Stimulated activated naive CD8-positive, alpha-beta T cell treated with anti-CD3 and anti-CD28 coated beads, Interleukin-15, Interleukin-2, amounts not matched to agents 100 ng/mL and 50 ng/mL, for 24 hours (primary cell): Measurements from ENCODE around the gene PSMB2.
"Not testable (repeated sequence)": the region's sequence is repeated elsewhere in the genome, so short reads cannot be mapped to it uniquely, and the experiment has no call there.

Experiments
- H3K27ac Mint-ChIP-seq: one replicate; pipeline ENCODE4 v1.8.0; 2021; ENCODE audit warnings: mild to moderate bottlenecking, mixed read lengths
- H3K27me3 Mint-ChIP-seq: one replicate; pipeline ENCODE4 v1.8.0; 2021; ENCODE audit warnings: mixed read lengths
- H3K36me3 Mint-ChIP-seq: one replicate; pipeline ENCODE4 v1.8.0; 2021; ENCODE audit warnings: low read depth, mixed read lengths
- H3K4me1 Mint-ChIP-seq: one replicate; pipeline ENCODE4 v1.8.0; 2021; ENCODE audit warnings: low read depth, mixed read lengths
- H3K4me3 Mint-ChIP-seq: one replicate; pipeline ENCODE4 v1.8.0; 2021; ENCODE audit warnings: mild to moderate bottlenecking, mixed read lengths
- H3K9me3 Mint-ChIP-seq: one replicate; pipeline ENCODE4 v1.8.0; 2021; ENCODE audit warnings: mixed read lengths

PSMB2 gene

GRCh38 chr1:35591211-35591610 lies 50.1 kb downstream of the PSMB2 start:
- no peaks in the 10 kb centered on the region for H3K27me3 Mint-ChIP-seq
- peaks cover 14% of the 10 kb centered on the region for H3K4me1 Mint-ChIP-seq
- no peak overlapping the region for H3K4me3 Mint-ChIP-seq
- H3K27ac Mint-ChIP-seq, result no peak overlapping the region
- H3K36me3 Mint-ChIP-seq, result peaks cover 7% of the 10 kb centered on the region
- no peaks in the 10 kb centered on the region for H3K9me3 Mint-ChIP-seq

GRCh38 chr1:35590476-35591040 lies 50.8 kb downstream of the PSMB2 start:
- H3K36me3 Mint-ChIP-seq, result peaks cover under 1% of the 10 kb centered on the region
- H3K9me3 Mint-ChIP-seq, result no peaks in the 10 kb centered on the region
- no peak overlapping the region for H3K27ac Mint-ChIP-seq
- H3K4me1 Mint-ChIP-seq, result peaks cover 14% of the 10 kb centered on the region
- no peak overlapping the region for H3K4me3 Mint-ChIP-seq
- no peaks in the 10 kb centered on the region for H3K27me3 Mint-ChIP-seq

- Mint-ChIP-seq H3K27ac (no peak overlapping the region), H3K4me1 (peaks cover 14% of the 10 kb centered on the region), H3K36me3 (no peaks in the 10 kb centered on the region), H3K27me3 (no peaks in the 10 kb centered on the region), H3K9me3 (no peaks in the 10 kb centered on the region), H3K4me3 (no peak overlapping the region)
These were observed 51.6 kb downstream of the PSMB2 start for GRCh38 chr1:35589516-35590427.

GRCh38 chr1:35588197-35588910 lies 53.0 kb downstream of the PSMB2 start:
- Mint-ChIP-seq H3K36me3 (no peaks in the 10 kb centered on the region), H3K27ac (no peak overlapping the region), H3K9me3 (no peaks in the 10 kb centered on the region), H3K4me1 (peaks cover 7% of the 10 kb centered on the region), H3K27me3 (no peaks in the 10 kb centered on the region), H3K4me3 (no peak overlapping the region)

- no peaks in the 10 kb centered on the region for H3K36me3 Mint-ChIP-seq
- H3K4me3 Mint-ChIP-seq, result no peak overlapping the region
- H3K27me3 Mint-ChIP-seq, result no peaks in the 10 kb centered on the region
- peaks cover 1% of the 10 kb centered on the region for H3K4me1 Mint-ChIP-seq
- no peak overlapping the region for H3K27ac Mint-ChIP-seq
- H3K9me3 Mint-ChIP-seq, result no peaks in the 10 kb centered on the region
These were observed 53.6 kb downstream of the PSMB2 start for GRCh38 chr1:35587736-35588135.

GRCh38 chr1:35586808-35587207 lies 54.5 kb downstream of the PSMB2 start:
- H3K27ac Mint-ChIP-seq, result no peak overlapping the region
- no peaks in the 10 kb centered on the region for H3K27me3 Mint-ChIP-seq
- H3K9me3 Mint-ChIP-seq, result no peaks in the 10 kb centered on the region
- no peaks in the 10 kb centered on the region for H3K36me3 Mint-ChIP-seq
- no peak overlapping the region for H3K4me3 Mint-ChIP-seq
- no peaks in the 10 kb centered on the region for H3K4me1 Mint-ChIP-seq

- H3K27me3 Mint-ChIP-seq, H3K27ac Mint-ChIP-seq, H3K4me1 Mint-ChIP-seq: not testable (repeated sequence)
These were observed 55.5 kb downstream of the PSMB2 start for GRCh38 chr1:35585805-35586204.

GRCh38 chr1:35585281-35585680 lies 56.0 kb downstream of the PSMB2 start:
- no peaks in the 10 kb centered on the region for H3K9me3 Mint-ChIP-seq
- no peaks in the 10 kb centered on the region for H3K4me1 Mint-ChIP-seq
- H3K27me3 Mint-ChIP-seq, result no peaks in the 10 kb centered on the region
- no peak overlapping the region for H3K27ac Mint-ChIP-seq
- H3K36me3 Mint-ChIP-seq, result no peaks in the 10 kb centered on the region
- H3K4me3 Mint-ChIP-seq, result no peak overlapping the region

More at GRCh38 chr1:35585805-35586204, 55.5 kb downstream of the PSMB2 start:
- not testable (repeated sequence) for H3K4me3 Mint-ChIP-seq, H3K36me3 Mint-ChIP-seq, H3K9me3 Mint-ChIP-seq

GRCh38 chr1:35581621-35582020 lies 59.7 kb downstream of the PSMB2 start:
- not testable (repeated sequence) for H3K9me3 Mint-ChIP-seq, H3K36me3 Mint-ChIP-seq, H3K27me3 Mint-ChIP-seq, H3K27ac Mint-ChIP-seq, H3K4me3 Mint-ChIP-seq
- H3K4me1 Mint-ChIP-seq, result peaks cover 14% of the 10 kb centered on the region

- no peak overlapping the region for H3K4me3 Mint-ChIP-seq
- no peaks in the 10 kb centered on the region for H3K9me3 Mint-ChIP-seq
- H3K36me3 Mint-ChIP-seq, result no peaks in the 10 kb centered on the region
- H3K27ac Mint-ChIP-seq, result no peak overlapping the region
- no peaks in the 10 kb centered on the region for H3K27me3 Mint-ChIP-seq
- H3K4me1 Mint-ChIP-seq, result peaks cover 21% of the 10 kb centered on the region
These were observed 60.4 kb downstream of the PSMB2 start for GRCh38 chr1:35580949-35581388.

GRCh38 chr1:35577071-35577998 lies 64.0 kb downstream of the PSMB2 start:
- H3K36me3 Mint-ChIP-seq, result no peaks in the 10 kb centered on the region
- H3K27ac Mint-ChIP-seq, result peak overlapping the region; percentile 88
- H3K27me3 Mint-ChIP-seq, result peaks cover 10% of the 10 kb centered on the region
- no peaks in the 10 kb centered on the region for H3K9me3 Mint-ChIP-seq
- peaks cover 26% of the 10 kb centered on the region for H3K4me1 Mint-ChIP-seq
- H3K4me3 Mint-ChIP-seq, result peak overlapping the region; percentile 82

- Mint-ChIP-seq H3K4me1 (peaks cover 26% of the 10 kb centered on the region), H3K27ac (peak overlapping the region; percentile 80), H3K4me3 (peak overlapping the region; percentile 82), H3K27me3 (peaks cover 13% of the 10 kb centered on the region)
- not testable (repeated sequence) for H3K9me3 Mint-ChIP-seq, H3K36me3 Mint-ChIP-seq
These were observed 64.6 kb downstream of the PSMB2 start for GRCh38 chr1:35576766-35577070.

GRCh38 chr1:35576061-35576765 lies 65.1 kb downstream of the PSMB2 start:
- Mint-ChIP-seq H3K9me3 (no peaks in the 10 kb centered on the region), H3K4me3 (peak overlapping the region; percentile 71), H3K36me3 (no peaks in the 10 kb centered on the region), H3K27ac (peak overlapping the region; percentile 80), H3K27me3 (peaks cover 13% of the 10 kb centered on the region), H3K4me1 (peaks cover 26% of the 10 kb centered on the region)

GRCh38 chr1:35575416-35575958 lies 65.8 kb downstream of the PSMB2 start:
- Mint-ChIP-seq H3K4me1 (peaks cover 26% of the 10 kb centered on the region), H3K9me3 (no peaks in the 10 kb centered on the region), H3K4me3 (peak overlapping the region; percentile 2), H3K36me3 (peaks cover 1% of the 10 kb centered on the region), H3K27me3 (peaks cover 13% of the 10 kb centered on the region), H3K27ac (no peak overlapping the region)
